Measurements from ENCODE around the gene PIK3C2G. TPM values are rescaled to one million over a fixed set of nuclear protein-coding genes. Genes with fewer than 3 reads are reported as not detected.
A peak's percentile ranks its signal among the peaks of the same experiment; 100 is the strongest.
"Not testable (repeated sequence)": the region's sequence is repeated elsewhere in the genome, so short reads cannot be mapped to it uniquely, and the experiment has no call there.

Gene PIK3C2G
- total RNA-seq, 1 donor from 2014 or later = not detected

GRCh38 chr12:18521461-18521860, 260.1 kb downstream of the PIK3C2G start:
- Histone ChIP-seq H3K27ac (no peak overlapping the region), H3K9ac (no peak overlapping the region), H2AFZ (replicated peaks) (no peak overlapping the region), H3K4me3 (no peak overlapping the region), H3K4me1 (peaks cover 5% of the 10 kb centered on the region), H3K4me2 (no peak overlapping the region), H3K79me2 (ENCODE audit: low read depth) (no peaks in the 10 kb centered on the region), H3K9me3 (ENCODE audit: low read depth) (no peaks in the 10 kb centered on the region), H3K36me3 (peaks cover 5% of the 10 kb centered on the region), H4K20me1 (ENCODE audit: low read depth) (no peaks in the 10 kb centered on the region), H3F3A (ENCODE audit: low read depth) (no peaks in the 10 kb centered on the region), H3K27me3 (no peaks in the 10 kb centered on the region)
- no peak for DNase-seq (ENCODE audit: low spot score)
- no peak overlapping the region for H3K4me3 Mint-ChIP-seq
- H3K27ac Mint-ChIP-seq = no peak overlapping the region
- peaks cover 5% of the 10 kb centered on the region for H3K36me3 Mint-ChIP-seq
- no peak for TF ChIP-seq EZH2 (IDR thresholded peaks at IDR 0.05)
- no peak for TF ChIP-seq EZH2phosphoT487 (IDR thresholded peaks at IDR 0.05)
- no peak for TF ChIP-seq CTCF (IDR thresholded peaks at IDR 0.05)
- peaks cover 4% of the 10 kb centered on the region for H3K27me3 Mint-ChIP-seq (ENCODE audit: insufficient read depth, low read depth)
- no peaks in the 10 kb centered on the region for H3K4me1 Mint-ChIP-seq
- peaks cover 46% of the 10 kb centered on the region for H3K9me3 Mint-ChIP-seq

- H3K9ac ChIP-seq = no peak overlapping the region
- DNase-seq (ENCODE audit: low spot score) = no peak
- peaks cover 9% of the 10 kb centered on the region for H3K4me1 ChIP-seq
- no peak overlapping the region for H3K4me3 Mint-ChIP-seq
- H3F3A ChIP-seq (ENCODE audit: low read depth) = no peaks in the 10 kb centered on the region
- H3K27ac Mint-ChIP-seq = no peak overlapping the region
- H4K20me1 ChIP-seq (ENCODE audit: low read depth) = no peaks in the 10 kb centered on the region
- no peak overlapping the region for H2AFZ ChIP-seq (replicated peaks)
- H3K36me3 ChIP-seq = peaks cover 5% of the 10 kb centered on the region
- no peaks in the 10 kb centered on the region for H3K4me1 Mint-ChIP-seq
- H3K4me3 ChIP-seq = no peak overlapping the region
- H3K27me3 ChIP-seq = no peaks in the 10 kb centered on the region
- no peak overlapping the region for H3K4me2 ChIP-seq
- H3K36me3 Mint-ChIP-seq = peaks cover 5% of the 10 kb centered on the region
- TF ChIP-seq EZH2 (IDR thresholded peaks at IDR 0.05) = no peak
- TF ChIP-seq EZH2phosphoT487 (IDR thresholded peaks at IDR 0.05) = no peak
- no peak for TF ChIP-seq CTCF (IDR thresholded peaks at IDR 0.05)
- no peak overlapping the region for H3K27ac ChIP-seq
- H3K79me2 ChIP-seq (ENCODE audit: low read depth) = no peaks in the 10 kb centered on the region
- H3K9me3 Mint-ChIP-seq = peaks cover 40% of the 10 kb centered on the region
- H3K27me3 Mint-ChIP-seq (ENCODE audit: insufficient read depth, low read depth) = peaks cover 4% of the 10 kb centered on the region
- no peaks in the 10 kb centered on the region for H3K9me3 ChIP-seq (ENCODE audit: low read depth)
Observed at GRCh38 chr12:18522806-18523205, 261.5 kb downstream of the PIK3C2G start.

- H3K27me3 ChIP-seq; H3K4me3 Mint-ChIP-seq; H2AFZ ChIP-seq (replicated peaks); H3K9me3 ChIP-seq (ENCODE audit: low read depth); H3K4me3 ChIP-seq; H3K27me3 Mint-ChIP-seq (ENCODE audit: insufficient read depth, low read depth); H3K79me2 ChIP-seq (ENCODE audit: low read depth); H4K20me1 ChIP-seq (ENCODE audit: low read depth); H3K9me3 Mint-ChIP-seq; H3K4me1 ChIP-seq; H3K4me2 ChIP-seq; H3K27ac ChIP-seq; H3K9ac ChIP-seq; DNase-seq (ENCODE audit: low spot score); H3K36me3 Mint-ChIP-seq; H3K36me3 ChIP-seq; H3K4me1 Mint-ChIP-seq; H3F3A ChIP-seq (ENCODE audit: low read depth): not testable (repeated sequence)
- peak overlapping the region; percentile 48 for H3K27ac Mint-ChIP-seq
Observed at GRCh38 chr12:18542497-18542896, 281.2 kb downstream of the PIK3C2G start.

GRCh38 chr12:18546399-18546798, 285.1 kb downstream of the PIK3C2G start:
- H3K27ac ChIP-seq = no peak overlapping the region
- H3K4me2 ChIP-seq = no peak overlapping the region
- no peaks in the 10 kb centered on the region for H3K27me3 Mint-ChIP-seq (ENCODE audit: insufficient read depth, low read depth)
- DNase-seq (ENCODE audit: low spot score) = no peak
- no peak overlapping the region for H3K27ac Mint-ChIP-seq
- H4K20me1 ChIP-seq (ENCODE audit: low read depth) = no peaks in the 10 kb centered on the region
- no peaks in the 10 kb centered on the region for H3K79me2 ChIP-seq (ENCODE audit: low read depth)
- no peaks in the 10 kb centered on the region for H3K36me3 ChIP-seq
- H3K9ac ChIP-seq = no peak overlapping the region
- no peaks in the 10 kb centered on the region for H3K36me3 Mint-ChIP-seq
- H3K27me3 ChIP-seq = no peaks in the 10 kb centered on the region
- no peaks in the 10 kb centered on the region for H3K4me1 ChIP-seq
- no peak overlapping the region for H3K4me3 Mint-ChIP-seq
- no peaks in the 10 kb centered on the region for H3K9me3 ChIP-seq (ENCODE audit: low read depth)
- TF ChIP-seq CTCF (IDR thresholded peaks at IDR 0.05) (no peak), EZH2phosphoT487 (IDR thresholded peaks at IDR 0.05) (no peak), EZH2 (IDR thresholded peaks at IDR 0.05) (no peak)
- no peaks in the 10 kb centered on the region for H3K4me1 Mint-ChIP-seq
- peak overlapping the region; percentile 76 for H2AFZ ChIP-seq (replicated peaks)
- H3K4me3 ChIP-seq = no peak overlapping the region
- no peaks in the 10 kb centered on the region for H3F3A ChIP-seq (ENCODE audit: low read depth)
- H3K9me3 Mint-ChIP-seq = no peaks in the 10 kb centered on the region
